Transverse colon (tissue), 4 donors: Measurements from ENCODE around the gene ALDH18A1.

Source experiments
- CTCF ChIP-seq, 5 experiments: fragments of 200-600 bp in 3 of 5; fragments of 450-650 bp in 2 of 5; sonication (generic) in 3 of 5; IDR thresholded peaks; 1 replicate in 2 of 5; 2 replicates in 3 of 5; pipeline ENCODE4 v1.5.1; 2016 to 2017; ENCODE audit warnings: antibody characterized with exemption in 5 of 5, inconsistent platforms in 3 of 5, mild to moderate bottlenecking in 2 of 5, moderate library complexity in 1 of 5
- POLR2AphosphoS5 ChIP-seq, 3 donors: sonication (generic); formaldehyde crosslinking; IDR thresholded peaks; one replicate each; pipeline ENCODE4 v1.6.1; 2016; ENCODE audit warnings: antibody characterized with exemption in 3 of 3

GRCh38 chr10:95653895-95654294, 2.6 kb downstream of the ALDH18A1 start:
- no peak for TF ChIP-seq CTCF (IDR thresholded peaks at IDR 0.05)
- no peak for TF ChIP-seq POLR2AphosphoS5 (IDR thresholded peaks at IDR 0.05)
